Prostate gland (tissue), 2 donors: Measurements from ENCODE around the gene PLIN5. TPM values are rescaled to one million over a fixed set of nuclear protein-coding genes. Genes with fewer than 3 reads are reported as not detected.

ENCODE experiments used
- DNase-seq: peaks from one replicate; pipeline ENCODE4 v3.0.0-alpha.2; 2019; ENCODE audit warnings: low spot score
- H3K27ac ChIP-seq, 2 donors: fragments of 200-600 bp; sonication (generic); 2 replicates each; pipeline ENCODE4 v1.5.1; 2017 to 2019
- H3K27me3 ChIP-seq: fragments of 200-600 bp; sonication (generic); replicated peaks from 2 replicates; pipeline ENCODE4 v1.5.1; 2019; ENCODE audit not compliant: insufficient read depth
- H3K36me3 ChIP-seq, 2 donors: fragments of 200-600 bp; sonication (generic); 1 replicate in 1 of 2; 2 replicates in 1 of 2; pipeline versions ENCODE4 v1.5.1 to v1.8.1; 2017 to 2019
- H3K4me1 ChIP-seq: fragments of 200-600 bp; sonication (generic); replicated peaks from 2 replicates; pipeline ENCODE4 v1.5.1; 2019
- H3K4me3 ChIP-seq, 2 donors: fragments of 200-600 bp; sonication (generic); 2 replicates each; pipeline ENCODE4 v1.5.1; 2017 to 2019
- H3K9me3 ChIP-seq: fragments of 200-600 bp; sonication (generic); 2 replicates; pipeline ENCODE4 v1.5.1; 2017
- CTCF ChIP-seq, 4 experiments: fragments of 200-600 bp in 2 of 4; fragments of 450-650 bp in 2 of 4; sonication (generic) in 2 of 4; IDR thresholded peaks; 1 replicate in 3 of 4; 2 replicates in 1 of 4; pipeline ENCODE4 v1.5.1; 2016 to 2019; ENCODE audit warnings: antibody characterized with exemption in 4 of 4, mild to moderate bottlenecking in 2 of 4, moderate library complexity in 2 of 4
- POLR2A ChIP-seq: fragments of 450-650 bp; IDR thresholded peaks from one replicate; pipeline ENCODE4 v1.6.1; 2016; ENCODE audit warnings: antibody characterized with exemption, mild to moderate bottlenecking
- POLR2AphosphoS5 ChIP-seq: sonication (generic); formaldehyde crosslinking; IDR thresholded peaks from one replicate; pipeline ENCODE4 v1.6.1; 2017; ENCODE audit warnings: antibody characterized with exemption
- WGBS: methylation state at CpG from one replicate; pipeline ENCODE4 v1.1.5; 2018; 5-methylcytosine and 5-hydroxymethylcytosine counted together
- intact Hi-C: fragments of 100-400 bp; cut with DNase I; formaldehyde crosslinking; loops from one replicate; pipeline ENCODE4 v1.14.2; 2022
- total RNA-seq, 2 donors: library from RNA; depleted of rRNA; stranded (reverse); fragments of >200 nt; gene quantifications; one replicate each; pipeline ENCODE4 v1.1.0, GENCODE V29; 2016

PLIN5 gene
- total RNA-seq, 2 donors from 2014 or later = 23.2 to 26.8 TPM

- no peaks in the 10 kb centered on the region for H3K4me1 ChIP-seq
- no peaks in the 10 kb centered on the region for H3K36me3 ChIP-seq
- intact Hi-C loops = no loop called here
- H3K27me3 ChIP-seq = no peaks in the 10 kb centered on the region
- H3K9me3 ChIP-seq = no peaks in the 10 kb centered on the region
- no peak for TF ChIP-seq POLR2AphosphoS5
- no peak overlapping the region for H3K4me3 ChIP-seq
- DNase-seq = no peak
- no peak overlapping the region for H3K27ac ChIP-seq
- 83% methylated on average over 17 of the region's 17 CpGs for WGBS
These were observed 27.2 kb downstream of the PLIN5 start for GRCh38 chr19:4507804-4508203.

GRCh38 chr19:4507150-4507452 lies 27.9 kb downstream of the PLIN5 start:
- no peak for TF ChIP-seq POLR2AphosphoS5
- no peak for TF ChIP-seq CTCF (IDR thresholded peaks at IDR 0.05)
- TF ChIP-seq POLR2A = no peak
- intact Hi-C loops = no loop called here
- H3K36me3 ChIP-seq = no peaks in the 10 kb centered on the region
- no peak overlapping the region for H3K4me3 ChIP-seq
- H3K9me3 ChIP-seq = no peaks in the 10 kb centered on the region
- no peaks in the 10 kb centered on the region for H3K4me1 ChIP-seq
- DNase-seq = no peak
- H3K27me3 ChIP-seq = no peaks in the 10 kb centered on the region
- WGBS = 86% methylated on average over 11 of the region's 12 CpGs
- H3K27ac ChIP-seq = no peak overlapping the region

- TF ChIP-seq POLR2AphosphoS5 (no peak), POLR2A (no peak)
- Histone ChIP-seq H3K36me3 (no peaks in the 10 kb centered on the region), H3K27me3 (no peaks in the 10 kb centered on the region), H3K27ac (no peak overlapping the region), H3K4me3 (no peak overlapping the region), H3K4me1 (no peaks in the 10 kb centered on the region), H3K9me3 (no peaks in the 10 kb centered on the region)
- intact Hi-C loops = no loop called here
- no peak for DNase-seq
- WGBS = 77% methylated on average over 17 of the region's 17 CpGs
These were observed 28.4 kb downstream of the PLIN5 start for GRCh38 chr19:4506449-4507149.

- intact Hi-C loops = no loop called here
- Histone ChIP-seq H3K4me3 (no peak overlapping the region), H3K36me3 (no peaks in the 10 kb centered on the region), H3K27ac (no peak overlapping the region), H3K27me3 (no peaks in the 10 kb centered on the region), H3K9me3 (no peaks in the 10 kb centered on the region), H3K4me1 (no peaks in the 10 kb centered on the region)
- no peak for TF ChIP-seq CTCF (IDR thresholded peaks at IDR 0.05)
- no peak for TF ChIP-seq POLR2AphosphoS5
- no peak for TF ChIP-seq POLR2A
- no peak for DNase-seq
- 93% methylated on average over 34 of the region's 34 CpGs for WGBS
These were observed 29.2 kb downstream of the PLIN5 start for GRCh38 chr19:4505570-4506448.

- no peak overlapping the region for H3K4me3 ChIP-seq
- no peak overlapping the region for H3K27ac ChIP-seq
- H3K9me3 ChIP-seq = no peaks in the 10 kb centered on the region
- no peaks in the 10 kb centered on the region for H3K27me3 ChIP-seq
- 78% methylated on average over 14 of the region's 15 CpGs for WGBS
- intact Hi-C loops = no loop called here
- no peak for DNase-seq
- H3K4me1 ChIP-seq = no peaks in the 10 kb centered on the region
- H3K36me3 ChIP-seq = no peaks in the 10 kb centered on the region
- TF ChIP-seq CTCF (IDR thresholded peaks at IDR 0.05) (no peak), POLR2A (no peak), POLR2AphosphoS5 (no peak)
These were observed 30.0 kb downstream of the PLIN5 start for GRCh38 chr19:4504891-4505569.
